A673 (cell line): ENCODE results near the gene YBX3.

Experiments used
- CTCF ChIP-seq: fragments of 300-800, 200-600 bp; sonication (generic); conservative IDR thresholded peaks from 2 replicates; pipeline ENCODE4 v1.5.1; 2017; ENCODE audit warnings: low read depth, mild to moderate bottlenecking, antibody characterized with exemption, low read length, moderate library complexity, mixed read lengths
- EZH2 ChIP-seq: fragments of 200-600 bp; sonication (generic); IDR thresholded peaks from 2 replicates; pipeline ENCODE4 v1.6.1; 2017; ENCODE audit warnings: borderline replicate concordance, low read depth, mild to moderate bottlenecking, mixed read lengths, antibody characterized with exemption, low read length; ENCODE audit not compliant: poor library complexity, severe bottlenecking

- no peak for TF ChIP-seq CTCF
- no peak for TF ChIP-seq EZH2
These were observed 21.9 kb downstream of the YBX3 start for GRCh38 chr12:10701131-10701681.
